Activated CD4-positive, alpha-beta memory T cell treated with anti-CD3 and anti-CD28 coated beads, Interleukin-2, amount 10 ng/mL, durations not matched to agents 7 days and 5 days (primary cell): ENCODE results near the gene FBXL13. TPM values are rescaled to one million over a fixed set of nuclear protein-coding genes. Genes with fewer than 3 reads are reported as not detected.
"Not testable (repeated sequence)": the region's sequence is repeated elsewhere in the genome, so short reads cannot be mapped to it uniquely, and the experiment has no call there.

Experiments
- CTCF ChIA-PET: fragments of 350-600 bp; sonication (Branson Sonifier 250); formaldehyde crosslinking; loops from one replicate; lab custom pipeline; 2021; ENCODE audit warnings: antibody characterized with exemption, inconsistent platforms; lab: Charles Lee
- POLR2A ChIA-PET: fragments of 350-600 bp; sonication (Branson Sonifier 250); formaldehyde crosslinking; loops from one replicate; lab custom pipeline; 2021; ENCODE audit warnings: antibody characterized with exemption; lab: Charles Lee
- DNase-seq: peaks from one replicate; pipeline ENCODE4 v3.0.0-alpha.2; 2020
- H3K27ac Mint-ChIP-seq: one replicate; pipeline ENCODE4 v1.8.0; 2021; ENCODE audit warnings: mild to moderate bottlenecking, mixed read lengths
- H3K27me3 Mint-ChIP-seq: one replicate; pipeline ENCODE4 v1.8.0; 2021; ENCODE audit warnings: mixed read lengths
- H3K36me3 Mint-ChIP-seq: one replicate; pipeline ENCODE4 v1.8.0; 2021; ENCODE audit warnings: low read depth, mixed read lengths
- H3K4me1 Mint-ChIP-seq: one replicate; pipeline ENCODE4 v1.8.0; 2021; ENCODE audit warnings: mixed read lengths
- H3K4me3 Mint-ChIP-seq: one replicate; pipeline ENCODE4 v1.8.0; 2021; ENCODE audit warnings: mild to moderate bottlenecking, mixed read lengths
- H3K9me3 Mint-ChIP-seq: one replicate; pipeline ENCODE4 v1.8.0; 2021; ENCODE audit warnings: mixed read lengths
- total RNA-seq, 2 experiments: library from RNA; stranded (reverse); gene quantifications; one replicate each; pipeline ENCODE4 v1.2.3, GENCODE V29; 2021

The FBXL13 gene
- total RNA-seq, 2 experiments from 2014 or later, result 0.58 TPM; not detected in 1

DNA sequence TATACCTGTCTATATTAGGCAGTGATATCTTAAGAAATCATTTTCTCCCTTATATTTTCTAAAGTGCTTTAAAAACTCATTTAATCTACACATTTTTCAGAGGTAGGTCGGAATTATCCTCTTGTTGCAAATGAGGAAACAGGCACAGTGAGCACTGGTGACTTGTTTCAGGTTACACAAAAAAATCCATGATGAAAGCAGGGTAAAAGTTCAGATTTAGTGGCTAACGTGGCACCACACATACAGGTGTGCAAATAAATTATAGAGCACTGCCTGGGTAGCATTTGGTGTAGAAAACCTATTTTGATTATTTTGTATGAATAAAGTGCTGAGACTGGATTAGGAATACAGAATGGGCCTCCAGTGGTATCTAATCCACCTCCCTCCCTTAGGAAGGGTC lies 26.9 kb upstream of the FBXL13 start:
- H3K4me3 Mint-ChIP-seq, result no peak overlapping the region
- POLR2A ChIA-PET, result no interaction called here
- H3K27ac Mint-ChIP-seq, result no peak overlapping the region
- peaks cover 27% of the 10 kb centered on the region for H3K36me3 Mint-ChIP-seq
- DNase-seq, result no peak
- CTCF ChIA-PET, result interaction anchor here (0.8 kb wide), 1 partner anchor 26 kb away, joined by 5 read pairs; the partner anchor contains the start of gene ARMC10
- H3K4me1 Mint-ChIP-seq, result no peaks in the 10 kb centered on the region
- H3K9me3 Mint-ChIP-seq, result no peaks in the 10 kb centered on the region
- H3K27me3 Mint-ChIP-seq, result no peaks in the 10 kb centered on the region

DNA sequence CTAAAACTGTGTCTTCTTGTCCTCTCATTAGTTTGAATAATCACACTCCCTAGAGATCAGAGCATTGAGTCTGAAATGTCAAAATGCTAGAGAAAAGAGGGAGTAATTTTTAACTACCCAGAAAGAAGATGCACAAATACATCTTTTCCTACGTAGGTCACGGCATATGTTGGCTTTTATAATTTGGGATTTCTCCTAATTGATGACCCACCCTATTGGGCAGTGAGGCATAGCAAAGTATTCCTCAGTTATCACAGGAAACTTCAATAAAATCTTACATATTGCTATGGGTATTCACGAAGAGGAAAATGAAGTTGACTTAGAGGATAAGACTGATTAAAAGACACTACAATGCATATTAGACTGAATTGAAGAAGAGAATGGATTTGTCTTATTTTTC lies 25.8 kb upstream of the FBXL13 start:
- H3K27ac Mint-ChIP-seq, result no peak overlapping the region
- POLR2A ChIA-PET, result no interaction called here

DNA sequence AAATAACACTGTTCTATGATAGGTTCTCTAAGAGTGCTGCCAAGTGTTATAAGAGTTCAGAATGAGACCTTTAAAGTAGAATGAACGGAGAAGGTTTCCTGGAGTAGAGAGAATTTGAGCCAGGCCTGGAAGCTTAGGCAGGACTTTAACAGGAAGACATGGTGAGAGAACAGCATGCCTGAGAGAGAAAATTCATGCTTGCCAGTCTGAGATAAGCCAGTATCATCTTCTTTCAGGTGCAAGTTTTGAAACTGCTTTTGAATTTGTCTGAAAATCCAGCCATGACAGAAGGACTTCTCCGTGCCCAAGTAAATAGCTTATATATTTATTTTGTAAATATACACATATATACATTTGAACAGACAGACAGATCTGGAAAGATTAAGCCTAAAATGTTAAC lies 22.4 kb upstream of the FBXL13 start:
- CTCF ChIA-PET, result interaction anchor here (1.3 kb wide), 1 partner anchor 22 kb away, joined by 3 read pairs; the partner anchor contains the start of gene ARMC10
- Mint-ChIP-seq H3K27me3 (no peaks in the 10 kb centered on the region), H3K4me3 (no peak overlapping the region), H3K27ac (no peak overlapping the region), H3K4me1 (no peaks in the 10 kb centered on the region), H3K36me3 (peaks cover 30% of the 10 kb centered on the region), H3K9me3 (no peaks in the 10 kb centered on the region)
- POLR2A ChIA-PET, result no interaction called here
- DNase-seq, result no peak

More for the DNA sequence above, 25.8 kb upstream of the FBXL13 start:
- no peak overlapping the region for H3K4me3 Mint-ChIP-seq
- H3K9me3 Mint-ChIP-seq, result no peaks in the 10 kb centered on the region
- CTCF ChIA-PET, result no interaction called here
- H3K4me1 Mint-ChIP-seq, result no peaks in the 10 kb centered on the region
- H3K27me3 Mint-ChIP-seq, result no peaks in the 10 kb centered on the region
- H3K36me3 Mint-ChIP-seq, result peaks cover 30% of the 10 kb centered on the region
- no peak for DNase-seq

DNA sequence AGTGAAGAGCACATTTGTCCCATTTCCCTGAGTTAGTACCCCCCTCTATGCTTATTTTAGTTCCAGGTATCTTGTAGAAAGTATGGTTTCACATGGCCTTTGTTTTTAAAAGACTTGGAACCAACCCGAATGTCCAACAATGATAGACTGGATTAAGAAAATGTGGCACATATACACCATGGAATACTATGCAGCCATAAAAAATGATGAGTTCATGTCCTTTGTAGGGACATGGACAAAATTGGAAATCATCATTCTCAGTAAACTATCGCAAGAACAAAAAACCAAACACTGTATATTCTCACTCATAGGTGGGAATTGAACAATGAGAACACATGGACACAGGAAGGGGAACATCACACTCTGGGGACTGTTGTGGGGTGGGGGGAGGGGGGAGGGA lies 21.0 kb upstream of the FBXL13 start:
- H3K4me3 Mint-ChIP-seq, H3K4me1 Mint-ChIP-seq, H3K27ac Mint-ChIP-seq, H3K27me3 Mint-ChIP-seq, H3K9me3 Mint-ChIP-seq, DNase-seq, CTCF ChIA-PET: not testable (repeated sequence)
- POLR2A ChIA-PET, result interaction anchor here (0.6 kb wide), 1 partner anchor 338 kb away, joined by 3 read pairs; no protein-coding TSS in a partner anchor
- H3K36me3 Mint-ChIP-seq, result peaks cover 37% of the 10 kb centered on the region

DNA sequence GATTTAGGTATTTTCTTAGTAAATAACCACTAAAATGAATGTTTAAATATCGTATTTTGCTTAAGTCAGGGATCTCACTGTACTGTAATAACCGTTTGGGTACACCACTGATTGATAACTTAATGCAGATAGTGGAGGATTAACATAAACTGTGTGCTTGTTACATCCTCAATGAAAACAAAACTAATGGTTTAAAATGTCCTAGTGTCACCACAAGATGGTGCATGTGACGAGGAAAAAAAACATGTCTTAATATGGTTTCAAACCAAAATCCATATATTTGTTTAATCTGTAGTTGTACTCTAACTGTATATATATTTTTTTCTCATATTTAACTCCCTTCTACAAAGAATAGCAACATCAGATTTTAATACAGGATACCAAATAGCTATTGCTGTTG lies 19.5 kb upstream of the FBXL13 start:
- H3K27me3 Mint-ChIP-seq, result no peaks in the 10 kb centered on the region
- no peak overlapping the region for H3K4me3 Mint-ChIP-seq
- no peak overlapping the region for H3K27ac Mint-ChIP-seq
- no peaks in the 10 kb centered on the region for H3K9me3 Mint-ChIP-seq
- no peak for DNase-seq
- ChIA-PET POLR2A (no interaction called here), CTCF (no interaction called here)
- H3K36me3 Mint-ChIP-seq, result peaks cover 42% of the 10 kb centered on the region
- H3K4me1 Mint-ChIP-seq, result no peaks in the 10 kb centered on the region

DNA sequence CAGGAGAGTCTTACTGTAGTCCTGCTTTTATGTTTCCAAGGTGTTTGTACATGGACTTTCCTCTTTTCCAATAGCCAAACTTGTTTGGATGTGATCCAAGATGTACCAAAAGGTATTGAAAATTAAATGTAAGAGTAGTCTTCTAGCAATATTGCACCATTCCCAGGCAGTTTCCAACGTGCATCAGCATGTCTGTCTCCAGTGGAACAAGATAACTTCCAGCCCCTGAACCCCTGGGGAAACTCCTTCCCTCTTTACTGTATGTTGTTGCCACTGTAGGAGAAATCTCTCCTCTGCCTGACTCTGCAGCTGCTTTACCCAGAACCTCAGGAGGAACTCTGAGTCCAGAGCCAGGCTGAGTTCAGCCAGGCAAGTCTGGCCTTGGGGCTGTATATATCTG lies 18.8 kb upstream of the FBXL13 start:
- POLR2A ChIA-PET, result interaction anchor here (1.2 kb wide), 1 partner anchor 18 kb away, joined by 4 read pairs; the partner anchor contains the start of genes ARMC10 and FBXL13
- Mint-ChIP-seq H3K36me3 (peaks cover 46% of the 10 kb centered on the region), H3K9me3 (no peaks in the 10 kb centered on the region)

DNA sequence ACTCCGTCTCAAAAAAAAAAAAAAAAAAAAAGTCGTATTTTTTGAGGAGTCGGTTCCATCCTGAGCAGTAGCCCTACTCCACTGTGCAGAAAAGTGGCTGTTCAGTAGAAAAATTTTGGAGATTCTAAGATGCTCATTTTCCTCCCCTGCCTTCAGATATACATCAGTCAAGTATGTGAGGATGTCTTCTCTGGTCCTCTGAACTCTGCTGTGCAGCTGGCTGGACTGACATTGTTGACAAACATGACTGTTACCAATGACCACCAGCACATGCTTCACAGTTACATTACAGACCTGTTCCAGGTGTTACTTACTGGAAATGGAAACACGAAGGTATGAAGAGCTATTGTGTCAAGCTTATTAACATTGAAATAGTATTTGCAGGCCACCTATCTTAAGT lies 17.7 kb upstream of the FBXL13 start:
- H3K27me3 Mint-ChIP-seq, H3K27ac Mint-ChIP-seq, H3K4me3 Mint-ChIP-seq, H3K9me3 Mint-ChIP-seq, H3K4me1 Mint-ChIP-seq, DNase-seq: not testable (repeated sequence)
- ChIA-PET CTCF (interaction anchor here (1.1 to 1.9 kb wide), 2 partner anchors 30 to 188 kb away, joined by 3 to 10 read pairs; no protein-coding TSS in a partner anchor), POLR2A (interaction anchor here (1.2 kb wide), 1 partner anchor 17 kb away, joined by 4 read pairs; the partner anchor contains the start of genes ARMC10 and FBXL13)
- peaks cover 50% of the 10 kb centered on the region for H3K36me3 Mint-ChIP-seq

More for the DNA sequence above, 18.8 kb upstream of the FBXL13 start:
- no peak for DNase-seq
- no peak overlapping the region for H3K27ac Mint-ChIP-seq
- H3K27me3 Mint-ChIP-seq, result no peaks in the 10 kb centered on the region
- CTCF ChIA-PET, result interaction anchor here (1.1 kb wide), 1 partner anchor 187 kb away, joined by 3 read pairs; no protein-coding TSS in a partner anchor
- no peaks in the 10 kb centered on the region for H3K4me1 Mint-ChIP-seq
- H3K4me3 Mint-ChIP-seq, result no peak overlapping the region

DNA sequence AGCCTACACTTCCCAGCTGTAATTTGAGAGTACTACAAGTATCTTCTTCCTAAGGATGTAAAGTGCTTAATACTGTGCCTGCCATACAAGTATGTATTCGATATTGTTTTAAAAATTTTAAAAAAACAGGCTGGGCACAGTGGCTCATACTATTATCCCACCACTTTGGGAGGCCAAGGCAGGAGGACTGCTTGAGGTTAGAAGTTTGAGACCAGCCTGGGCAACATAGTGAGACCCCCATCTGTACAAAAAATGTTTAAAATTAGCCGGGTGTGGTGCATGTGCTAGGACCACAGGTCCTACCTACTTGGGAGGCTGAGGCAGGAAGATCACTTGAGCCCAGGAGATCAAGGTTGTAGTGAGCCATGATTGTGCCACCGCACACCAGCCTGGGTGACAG lies 8.6 kb upstream of the FBXL13 start:
- ChIA-PET POLR2A (interaction anchor here (1.4 to 2.7 kb wide), 2 partner anchors 8 to 20 kb away, joined by 3 to 13 read pairs; partner anchors contain the start of genes ARMC10 and FBXL13), CTCF (interaction anchor here (0.6 to 2.9 kb wide), 3 partner anchors 8 to 21 kb away, joined by 3 to 17 read pairs (median 5); partner anchors contain the start of genes ARMC10 and FBXL13)
- H3K27me3 Mint-ChIP-seq, result no peaks in the 10 kb centered on the region
- H3K9me3 Mint-ChIP-seq, result no peaks in the 10 kb centered on the region
- peaks cover 31% of the 10 kb centered on the region for H3K36me3 Mint-ChIP-seq
- no peak for DNase-seq
- no peak overlapping the region for H3K27ac Mint-ChIP-seq
- peaks cover 8% of the 10 kb centered on the region for H3K4me1 Mint-ChIP-seq
- H3K4me3 Mint-ChIP-seq, result no peak overlapping the region

DNA sequence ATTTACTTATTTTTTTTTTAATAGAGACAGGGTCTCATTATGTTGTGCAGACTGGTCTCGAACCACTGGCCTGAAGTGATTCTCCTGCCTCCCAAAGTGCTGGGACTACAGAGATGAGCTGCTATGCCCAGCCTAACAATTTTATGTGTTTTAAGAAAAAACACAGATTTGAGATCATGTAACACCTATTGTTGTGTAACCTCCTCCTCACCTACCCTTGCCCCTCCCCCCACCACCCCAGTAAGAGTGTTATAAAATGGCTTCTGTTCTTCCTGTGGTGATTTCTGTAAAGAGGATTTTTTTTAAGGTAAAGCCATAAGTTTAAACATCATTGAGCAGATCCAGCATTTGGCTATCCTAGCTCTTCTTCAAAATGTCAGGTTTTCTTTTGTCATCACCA lies 7.9 kb upstream of the FBXL13 start:
- POLR2A ChIA-PET, result interaction anchor here (1.4 kb wide), 1 partner anchor 21 kb away, joined by 3 read pairs; no protein-coding TSS in a partner anchor
- CTCF ChIA-PET, result interaction anchor here (0.6 to 2.9 kb wide), 3 partner anchors 7 to 20 kb away, joined by 3 to 17 read pairs (median 5); partner anchors contain the start of genes ARMC10 and FBXL13
- no peaks in the 10 kb centered on the region for H3K27me3 Mint-ChIP-seq
- H3K36me3 Mint-ChIP-seq, result peaks cover 31% of the 10 kb centered on the region
- no peak overlapping the region for H3K4me3 Mint-ChIP-seq
- H3K27ac Mint-ChIP-seq, result no peak overlapping the region
- no peak for DNase-seq
- H3K9me3 Mint-ChIP-seq, result no peaks in the 10 kb centered on the region
- H3K4me1 Mint-ChIP-seq, result peaks cover 12% of the 10 kb centered on the region

DNA sequence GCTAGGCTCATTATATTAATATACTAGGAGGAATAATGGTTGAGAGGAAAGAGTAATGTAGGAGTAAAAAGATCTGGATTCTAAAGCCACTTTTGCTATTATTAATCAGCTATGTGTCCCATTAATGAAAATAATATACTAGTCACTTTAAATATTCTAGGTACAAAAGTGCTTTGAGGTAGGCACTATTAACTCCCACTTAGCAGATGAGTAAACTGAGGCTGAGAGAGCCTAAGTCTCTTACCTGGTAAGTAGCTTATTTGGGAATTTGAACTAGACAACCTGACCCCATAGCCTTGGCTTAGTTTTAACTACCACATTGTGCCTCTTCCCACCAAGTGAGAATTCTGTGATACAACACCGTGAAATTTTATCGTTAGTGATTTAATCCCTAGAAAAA lies 6.3 kb upstream of the FBXL13 start:
- CTCF ChIA-PET, result interaction anchor here (0.5 to 1.6 kb wide), 2 partner anchors 18 to 19 kb away, joined by 3 read pairs; no protein-coding TSS in a partner anchor
- POLR2A ChIA-PET, result no interaction called here
- no peaks in the 10 kb centered on the region for H3K27me3 Mint-ChIP-seq

DNA sequence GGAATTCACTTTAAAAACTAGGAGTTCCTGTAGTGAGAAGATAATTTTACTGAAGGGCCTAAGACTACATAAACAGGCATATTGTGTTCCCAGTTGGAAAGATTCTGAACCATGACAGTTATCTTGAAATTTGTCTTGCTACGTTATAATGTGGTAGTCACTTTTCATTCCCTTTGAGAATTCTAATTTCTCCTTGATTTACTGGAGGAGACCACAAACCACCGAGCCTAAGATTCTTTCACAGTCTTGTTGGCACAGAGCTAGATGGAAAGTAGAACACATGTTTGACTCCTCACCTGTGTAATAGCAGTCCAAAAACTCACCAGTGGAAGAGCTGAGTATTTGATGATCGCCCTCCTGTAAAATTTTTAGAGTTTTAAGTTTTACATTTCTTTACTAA lies 5.2 kb upstream of the FBXL13 start:
- peaks cover 23% of the 10 kb centered on the region for H3K36me3 Mint-ChIP-seq
- no peak for DNase-seq
- ChIA-PET POLR2A (no interaction called here), CTCF (interaction anchor here (1.3 kb wide), 1 partner anchor 18 kb away, joined by 10 read pairs; no protein-coding TSS in a partner anchor)
- H3K9me3 Mint-ChIP-seq, result no peaks in the 10 kb centered on the region
- no peak overlapping the region for H3K27ac Mint-ChIP-seq
- no peaks in the 10 kb centered on the region for H3K27me3 Mint-ChIP-seq
- peaks cover 26% of the 10 kb centered on the region for H3K4me1 Mint-ChIP-seq
- no peak overlapping the region for H3K4me3 Mint-ChIP-seq

More for the DNA sequence above, 6.3 kb upstream of the FBXL13 start:
- Mint-ChIP-seq H3K9me3 (no peaks in the 10 kb centered on the region), H3K36me3 (peaks cover 25% of the 10 kb centered on the region), H3K27ac (no peak overlapping the region), H3K4me1 (peaks cover 20% of the 10 kb centered on the region), H3K4me3 (no peak overlapping the region)
- no peak for DNase-seq

DNA sequence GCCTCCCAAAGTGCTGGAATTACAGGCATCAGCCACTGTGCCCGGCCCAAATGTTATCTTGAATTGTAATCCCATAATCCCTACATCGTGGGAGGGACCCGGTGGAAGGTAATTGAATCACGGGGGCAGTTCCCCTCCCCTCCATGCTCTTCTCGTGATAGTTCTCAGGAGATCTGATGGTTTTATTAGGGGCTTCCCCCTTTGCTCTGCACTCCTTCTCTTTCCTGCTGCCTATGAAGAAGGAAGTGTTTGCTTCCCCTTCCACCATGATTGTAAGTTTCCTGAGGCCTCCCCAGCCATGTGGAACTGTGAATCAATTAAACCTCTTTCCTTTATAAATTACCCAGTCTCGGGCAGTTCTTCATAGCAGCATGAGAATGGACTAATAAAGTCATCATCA lies 3.6 kb upstream of the FBXL13 start:
- H3K27me3 Mint-ChIP-seq, DNase-seq, POLR2A ChIA-PET, H3K27ac Mint-ChIP-seq, H3K9me3 Mint-ChIP-seq, CTCF ChIA-PET, H3K4me3 Mint-ChIP-seq: not testable (repeated sequence)
- Mint-ChIP-seq H3K36me3 (peaks cover 14% of the 10 kb centered on the region), H3K4me1 (peaks cover 35% of the 10 kb centered on the region)

DNA sequence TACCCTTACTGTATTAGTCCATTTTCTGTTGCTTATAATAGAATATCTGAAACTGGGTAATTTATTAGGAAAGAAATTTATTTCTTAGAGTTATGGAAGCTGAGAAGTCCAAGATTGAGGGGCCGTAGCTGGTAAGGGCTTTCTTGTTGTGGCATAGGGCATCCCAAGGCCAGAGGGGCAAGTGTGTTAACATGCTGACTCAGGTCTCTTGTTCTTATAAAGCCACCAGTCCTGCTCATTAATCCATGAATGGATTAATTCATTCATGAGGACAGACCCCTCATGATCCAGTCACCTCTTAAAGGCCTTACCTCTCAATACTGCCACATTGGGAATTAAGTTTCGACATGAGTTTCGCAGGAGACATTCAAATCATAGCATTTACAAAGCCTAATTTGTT lies 2.7 kb upstream of the FBXL13 start:
- H3K27ac Mint-ChIP-seq, result no peak overlapping the region
- no peaks in the 10 kb centered on the region for H3K27me3 Mint-ChIP-seq
- POLR2A ChIA-PET, result no interaction called here
- H3K36me3 Mint-ChIP-seq, result peaks cover 9% of the 10 kb centered on the region
- DNase-seq, result no peak
- CTCF ChIA-PET, result no interaction called here
- H3K4me1 Mint-ChIP-seq, result peaks cover 31% of the 10 kb centered on the region
- no peaks in the 10 kb centered on the region for H3K9me3 Mint-ChIP-seq
- peak overlapping the region; percentile 6 for H3K4me3 Mint-ChIP-seq
